ENCODE measurements around the gene POLR1H. TPM values are rescaled to one million over a fixed set of nuclear protein-coding genes. Genes with fewer than 3 reads are reported as not detected.
A peak's percentile ranks its signal among the peaks of the same experiment; 100 is the strongest.

The POLR1H gene
- total RNA-seq, 2 donors from 2014 or later: 25.6 to 26.2 TPM

DNA sequence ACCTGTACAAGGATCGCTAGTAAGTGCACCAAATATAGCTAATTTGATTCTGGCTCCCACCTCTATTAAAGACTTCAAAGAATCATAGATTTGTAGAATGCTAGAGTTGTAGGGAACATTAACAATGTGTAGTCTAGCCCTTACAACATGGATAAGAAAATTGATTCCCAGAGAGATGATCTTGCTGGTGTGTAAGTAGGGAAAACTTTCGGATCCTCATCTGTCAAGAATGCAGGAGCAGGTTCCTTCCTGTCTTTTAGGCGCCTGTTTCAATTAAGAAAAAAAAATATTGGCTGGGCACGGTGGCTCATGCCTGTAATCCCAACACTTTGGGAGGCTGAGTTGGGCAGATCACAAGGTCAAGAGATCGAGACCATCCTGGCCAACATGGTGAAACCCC is 26.8 kb downstream of the POLR1H start:
- no peak for DNase-seq
- intact Hi-C loops (cut with DNase I, micrococcal nuclease): no loop called here
- no peak for ATAC-seq

DNA sequence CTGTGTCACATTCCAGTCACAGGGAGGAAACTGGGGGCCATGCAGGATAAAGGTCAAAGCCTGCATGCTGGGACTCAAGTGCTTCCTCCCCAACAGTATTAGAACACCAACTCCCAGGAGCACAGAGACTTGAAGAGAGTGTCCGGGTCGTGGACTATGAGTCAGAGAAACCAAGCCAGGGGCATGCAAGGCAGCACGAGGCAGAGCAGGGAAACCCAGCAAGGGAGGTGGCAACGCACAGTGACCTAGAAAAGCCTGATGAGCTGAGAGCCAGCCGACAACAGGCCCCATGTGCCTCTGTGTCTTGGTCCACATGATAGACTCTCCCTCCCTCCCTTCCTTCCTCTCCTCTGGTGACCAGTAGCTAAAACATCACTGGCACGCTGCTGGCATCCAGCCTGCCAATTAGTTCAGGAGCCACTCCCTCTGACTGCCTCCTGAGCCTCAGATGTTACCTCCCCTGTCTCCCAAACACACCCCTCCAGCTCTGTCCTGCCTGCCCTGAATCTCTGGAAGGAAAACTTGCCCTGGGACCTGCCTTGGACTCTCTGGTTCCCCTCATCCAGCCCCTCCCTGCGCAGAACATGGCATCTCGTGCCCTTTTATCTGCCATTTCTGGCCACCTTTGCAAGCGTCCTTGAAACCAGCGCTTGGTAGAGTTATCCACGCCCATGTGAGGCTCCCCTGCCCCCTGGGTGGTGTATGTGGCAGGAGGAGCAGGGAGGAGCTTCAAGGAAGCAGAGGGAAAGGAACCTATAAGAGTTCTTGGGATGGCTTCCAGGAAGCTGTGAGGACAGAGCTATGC is 30.7 kb downstream of the POLR1H start:
- peak; percentile 79 to 88 for DNase-seq
- intact Hi-C loops (cut with DNase I, micrococcal nuclease): no loop called here
- ATAC-seq: peak; percentile 90

DNA sequence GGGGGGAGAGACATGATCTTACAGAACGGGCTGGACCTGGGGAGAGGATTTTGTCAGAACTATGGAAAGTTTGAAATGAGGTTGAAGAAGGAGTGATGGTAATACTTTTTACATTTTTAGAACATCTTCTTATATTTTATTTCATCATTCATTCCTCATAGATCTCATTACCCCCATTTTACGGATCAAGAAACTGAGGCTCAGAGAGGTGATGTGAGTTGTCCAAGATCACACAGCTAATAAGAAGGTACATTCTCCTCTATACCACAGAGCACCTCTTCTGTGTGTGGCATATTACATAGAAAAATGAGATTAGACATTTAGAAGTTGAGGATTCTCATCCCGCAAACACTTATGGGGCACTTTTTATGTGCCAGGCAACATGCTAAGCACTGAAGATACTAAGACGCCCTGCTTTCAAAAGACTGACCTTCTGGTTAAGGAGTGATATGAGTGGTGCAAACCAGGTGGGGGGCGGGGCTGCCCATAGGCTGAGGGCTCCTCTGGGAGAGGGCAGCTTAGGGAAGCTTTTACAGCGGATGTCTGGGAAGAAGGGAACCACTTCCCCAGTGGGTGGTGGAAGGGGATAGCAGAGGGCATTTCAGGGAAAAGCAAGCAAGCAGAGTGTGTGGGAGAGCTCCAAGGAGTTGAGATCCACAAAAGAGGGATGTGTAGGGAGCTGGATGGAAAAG is 31.9 kb downstream of the POLR1H start:
- intact Hi-C loops (cut with DNase I, micrococcal nuclease): no loop called here
- ATAC-seq (no peak), DNase-seq (no peak)

DNA sequence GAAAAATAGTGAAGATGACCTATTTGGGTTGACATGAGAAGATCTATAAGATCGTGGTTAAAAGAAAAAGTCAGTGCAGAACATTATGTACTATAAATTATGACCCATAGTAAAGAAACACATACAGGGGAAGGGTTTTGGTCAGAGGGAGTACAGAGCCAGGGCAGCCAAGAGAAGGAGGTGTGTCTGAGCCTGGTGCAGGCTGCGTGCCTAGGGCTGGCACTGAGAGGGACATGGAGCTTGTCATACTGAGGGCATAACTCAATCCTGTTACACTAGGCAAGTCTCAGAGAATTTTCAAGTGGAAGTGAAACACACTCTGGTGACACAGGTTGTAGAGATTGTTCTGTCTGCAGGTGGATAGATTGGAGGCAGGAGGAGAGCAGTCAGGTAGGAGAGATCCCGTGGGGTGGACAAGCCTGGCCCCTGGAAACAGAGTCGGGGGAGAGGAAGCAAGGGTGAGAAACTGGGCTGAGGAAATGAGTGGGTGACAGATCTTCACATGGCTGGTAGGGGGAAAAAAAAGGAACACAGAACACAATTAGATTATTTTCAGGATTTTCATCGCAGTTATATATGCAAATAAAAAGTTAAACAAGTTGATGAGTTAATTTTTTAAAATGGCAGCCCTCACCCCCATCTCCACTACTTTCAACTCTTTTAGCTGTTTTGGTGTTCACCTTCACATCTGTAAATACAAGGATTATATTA is 33.0 kb downstream of the POLR1H start:
- no peak for ATAC-seq
- intact Hi-C loops (cut with DNase I, micrococcal nuclease): no loop called here

DNA sequence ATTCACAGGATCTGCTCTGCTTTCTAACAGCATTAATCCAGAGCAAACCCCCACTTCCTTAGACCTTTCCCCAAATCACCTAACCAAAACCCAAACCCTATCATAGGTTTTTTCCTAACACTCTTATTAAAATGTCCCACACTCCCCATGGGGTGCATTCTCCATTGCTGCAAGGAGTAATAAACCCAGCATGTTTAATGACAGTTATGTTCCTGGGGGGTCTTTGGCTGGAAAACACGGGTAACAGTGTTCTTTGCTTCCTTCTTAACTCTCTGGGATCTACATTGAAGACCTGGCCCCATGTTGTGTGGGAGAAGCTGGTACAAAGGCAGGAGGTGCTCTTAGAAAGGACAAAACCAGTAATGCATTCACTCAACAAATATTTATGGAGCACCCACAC is 35.8 kb downstream of the POLR1H start:
- intact Hi-C loops (cut with DNase I, micrococcal nuclease): no loop called here
- ATAC-seq (no peak), DNase-seq (no peak)

More for the DNA sequence above, 33.0 kb downstream of the POLR1H start:
- DNase-seq: no peak

DNA sequence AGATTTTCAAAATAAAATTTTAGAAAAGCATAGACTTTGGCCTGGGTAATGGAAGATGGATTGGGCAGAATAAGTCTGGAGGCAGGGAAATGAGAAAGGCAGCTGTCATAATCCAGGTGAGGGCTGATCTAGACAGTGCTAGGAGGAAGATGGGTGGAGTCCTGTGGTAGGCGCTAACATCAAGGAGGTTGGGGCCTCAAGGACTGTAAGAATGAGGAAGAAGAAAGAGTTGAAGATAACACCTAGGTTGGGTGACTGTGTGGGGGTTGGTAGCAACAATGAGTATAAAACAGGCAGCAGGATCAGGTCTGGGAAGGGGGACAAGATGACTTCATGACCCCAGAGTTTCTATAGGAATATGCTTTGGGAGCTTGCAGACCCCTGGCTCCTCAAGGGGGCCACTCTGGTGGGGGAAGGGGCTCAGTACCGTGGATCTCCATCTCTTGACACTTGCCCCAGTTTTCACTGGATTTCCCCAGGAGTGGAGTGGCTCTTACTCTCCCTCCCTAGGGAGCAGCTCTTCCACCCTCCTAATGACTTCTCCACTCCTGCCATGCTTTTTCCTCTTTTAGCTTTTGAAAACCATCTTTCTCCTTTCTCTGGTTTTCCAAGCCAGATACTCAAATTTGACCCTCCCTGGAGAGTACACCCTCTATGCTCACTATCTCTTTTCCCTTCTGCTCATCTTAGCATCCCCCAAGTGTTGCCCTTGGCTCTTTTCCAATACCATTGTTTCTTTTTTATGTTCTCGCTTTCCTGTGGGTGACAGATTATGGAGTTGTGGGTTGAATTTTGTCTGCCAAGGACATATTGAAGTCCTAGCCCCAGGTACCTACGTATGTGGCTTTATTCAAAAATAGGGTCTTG is 37.1 kb downstream of the POLR1H start:
- DNase-seq (peak; percentile 54 to 80), ATAC-seq (peak; percentile 41)
- intact Hi-C loops (cut with DNase I, micrococcal nuclease): no loop called here

DNA sequence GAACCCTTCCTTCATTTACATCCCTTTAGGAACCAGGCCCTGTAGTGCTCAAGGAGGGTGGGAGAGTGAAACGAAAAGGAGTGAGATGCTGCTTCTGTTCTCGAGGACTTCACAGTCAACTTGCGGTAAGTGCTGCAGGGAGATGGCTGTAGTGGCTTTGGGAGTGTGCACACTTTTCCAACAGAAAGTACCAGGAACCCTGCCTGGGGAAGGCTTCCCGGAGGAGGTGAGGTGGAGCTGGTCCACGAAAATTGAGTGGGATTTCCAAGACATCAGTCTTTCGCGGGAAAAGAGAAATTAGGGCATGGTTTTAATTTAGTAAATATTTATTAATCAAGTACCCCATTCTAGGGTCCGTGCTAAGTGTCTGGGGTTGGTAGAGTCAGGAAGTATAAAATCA is 39.1 kb downstream of the POLR1H start:
- ATAC-seq (no peak), DNase-seq (no peak)
- intact Hi-C loops (cut with DNase I, micrococcal nuclease): no loop called here

DNA sequence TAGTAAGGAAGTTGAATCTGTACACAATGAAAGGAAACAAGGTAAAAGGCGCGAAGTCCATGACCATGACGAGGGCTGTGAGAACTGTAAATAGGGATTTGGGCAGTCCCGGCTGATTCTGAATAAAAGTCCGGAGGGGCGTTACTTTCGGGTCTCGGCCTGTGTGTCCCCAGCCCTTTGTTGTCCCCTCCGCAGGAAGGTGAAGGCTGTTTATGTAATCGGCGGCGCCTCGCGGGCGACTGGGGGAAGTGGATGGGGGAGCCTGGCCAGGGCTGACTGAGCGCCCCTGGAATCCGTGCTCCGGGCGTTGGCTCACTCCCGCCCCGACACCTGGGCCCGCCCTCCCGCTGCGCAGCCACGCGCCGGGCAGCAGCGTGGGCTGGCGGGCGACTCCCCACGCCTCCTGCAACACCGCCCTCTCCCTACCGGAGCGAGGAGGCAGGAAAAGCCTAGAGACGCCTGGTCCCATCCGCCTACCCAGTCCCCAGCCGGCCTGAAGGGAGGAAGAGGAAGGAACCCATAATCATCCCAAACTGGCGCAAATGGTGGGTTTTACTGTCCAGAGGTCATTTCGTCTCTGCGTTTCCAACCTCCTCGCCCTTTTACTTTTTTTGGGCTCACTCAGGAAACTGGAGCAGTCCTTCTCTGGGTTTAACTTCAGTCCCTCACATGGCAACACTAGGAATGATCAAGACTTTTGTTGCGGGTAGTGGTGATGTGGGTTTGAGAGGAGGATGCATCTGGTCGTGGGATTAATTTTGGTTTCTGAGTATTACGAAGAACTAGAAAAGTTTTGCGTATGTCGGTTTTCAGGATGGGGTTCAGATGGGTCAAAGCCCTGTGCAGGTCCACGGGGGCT is 39.7 kb downstream of the POLR1H start:
- ATAC-seq (peak; percentile 68), DNase-seq (peak; percentile 80 to 83)
- intact Hi-C loops (cut with DNase I, micrococcal nuclease): no loop called here

DNA sequence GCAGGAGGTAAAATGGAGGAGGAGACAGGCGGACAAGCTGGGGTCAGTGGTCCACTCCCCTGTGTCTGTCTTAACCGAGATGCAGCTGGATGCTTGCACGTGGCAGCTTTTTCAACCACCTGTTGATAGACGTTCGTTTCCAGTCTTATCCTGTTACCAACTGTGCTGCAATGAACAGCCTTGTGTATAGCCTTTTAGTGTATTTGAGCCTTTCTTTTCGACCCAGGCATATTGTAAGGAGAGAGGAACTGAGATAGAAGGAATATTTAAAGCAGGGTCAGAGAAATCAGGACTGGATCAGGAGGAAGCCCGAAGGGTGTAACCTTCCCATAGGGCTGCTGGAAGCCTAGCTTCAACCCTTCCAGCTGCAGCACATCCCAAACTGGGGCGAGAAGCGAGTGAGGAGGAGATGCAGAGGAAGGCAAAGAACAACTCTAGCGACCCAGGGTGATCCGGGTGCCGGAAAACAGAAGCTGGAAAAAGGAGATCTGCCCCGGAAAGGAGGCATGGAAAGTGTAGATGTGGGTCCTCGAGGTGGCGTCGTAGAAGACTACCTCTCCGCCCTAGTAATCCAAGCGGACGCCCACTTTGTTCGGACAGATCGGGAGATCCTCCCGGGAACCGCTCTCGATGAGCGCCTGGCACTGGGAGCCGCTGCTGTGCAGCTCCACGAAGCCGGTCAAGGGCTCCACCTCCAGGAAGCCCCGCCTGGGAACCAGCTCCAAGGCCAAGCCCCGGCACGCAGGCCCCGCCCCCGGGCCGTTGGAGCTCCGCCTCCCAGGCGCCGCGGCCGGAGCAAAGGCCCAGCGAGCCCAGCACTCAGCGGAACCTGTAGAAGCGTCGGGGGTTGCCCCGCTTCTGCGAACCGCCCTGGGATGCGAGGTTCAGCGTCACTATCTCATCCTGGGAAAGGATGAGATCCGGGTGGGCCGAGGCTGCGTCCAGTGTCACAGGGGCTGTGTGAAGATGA is 40.7 kb downstream of the POLR1H start:
- intact Hi-C loops (cut with DNase I, micrococcal nuclease): no loop called here
- DNase-seq (peak; percentile 94 to 95), ATAC-seq (peak; percentile 76)

DNA sequence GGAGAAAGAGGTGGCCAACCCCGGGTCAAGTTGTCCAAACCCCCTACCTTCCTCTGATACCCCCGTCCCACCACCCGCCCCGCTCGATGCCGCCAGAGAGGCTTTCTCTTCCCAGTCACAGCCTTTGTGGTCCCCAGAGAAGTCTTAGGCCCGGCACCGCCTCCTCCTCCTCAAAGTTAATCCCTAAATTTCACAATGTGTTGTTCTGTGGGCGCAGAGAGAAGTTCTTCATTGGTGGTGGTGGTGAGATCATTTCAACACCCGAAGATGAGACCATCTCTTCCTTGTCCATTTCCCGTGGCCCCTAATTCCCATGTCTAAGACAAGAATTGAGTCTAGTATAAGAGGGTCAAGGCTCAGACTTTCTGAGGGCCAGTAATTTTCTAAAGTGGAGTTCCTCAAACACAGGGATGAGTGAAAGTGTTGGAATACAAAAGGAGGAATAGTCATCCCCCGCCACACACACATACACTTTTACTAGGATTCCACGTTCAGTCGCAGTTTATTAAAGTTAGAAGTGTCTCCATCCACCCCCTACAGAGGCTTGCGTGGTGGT is 41.4 kb downstream of the POLR1H start:
- intact Hi-C loops (cut with DNase I, micrococcal nuclease): no loop called here
- ATAC-seq: peak; percentile 0
- no peak for DNase-seq

DNA sequence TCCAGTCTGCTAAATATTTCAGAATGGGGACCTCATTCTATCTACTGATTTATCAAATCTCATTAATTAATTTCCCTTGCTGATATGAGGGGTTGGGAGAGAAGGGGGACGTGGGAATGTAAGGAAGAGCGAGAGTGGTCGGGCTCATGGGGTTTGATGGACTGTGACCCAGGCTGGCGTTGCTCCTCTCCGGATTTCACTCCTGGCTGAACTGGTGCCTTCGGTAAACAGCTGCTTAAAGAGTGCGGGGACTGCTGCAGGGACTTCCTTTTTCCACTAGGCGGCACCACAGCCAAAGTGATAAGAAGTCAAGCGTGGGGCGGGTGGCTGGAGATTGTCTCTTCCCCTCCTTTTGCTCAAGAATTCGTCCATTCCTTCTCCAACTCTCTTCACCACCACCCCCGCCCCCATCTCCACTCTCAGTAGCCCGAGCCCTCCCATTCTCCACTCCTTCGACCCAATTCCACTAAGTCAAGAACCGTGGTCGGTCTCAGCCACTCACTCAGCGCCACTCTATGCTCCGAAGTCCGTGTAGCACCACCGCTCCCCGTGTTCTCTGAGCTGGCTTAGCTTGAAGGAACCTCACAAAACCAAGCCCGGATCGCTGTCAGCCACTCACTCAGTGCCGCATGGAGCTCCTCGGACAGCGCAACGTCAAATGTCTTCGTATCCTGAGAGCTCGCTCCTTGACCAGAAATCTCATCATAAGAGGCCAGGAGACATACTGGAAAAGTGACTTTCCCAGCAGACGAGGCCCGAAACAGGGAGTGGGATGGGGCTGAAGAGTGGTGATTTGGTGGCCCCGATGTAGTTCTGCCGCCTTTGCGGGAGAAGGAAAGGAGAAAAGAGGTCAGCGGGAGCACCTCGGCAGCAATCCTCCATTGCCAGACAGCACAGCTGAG is 42.2 kb downstream of the POLR1H start:
- DNase-seq: peak; percentile 87 to 92
- peak; percentile 53 for ATAC-seq
- intact Hi-C loops (cut with DNase I, micrococcal nuclease): no loop called here

DNA sequence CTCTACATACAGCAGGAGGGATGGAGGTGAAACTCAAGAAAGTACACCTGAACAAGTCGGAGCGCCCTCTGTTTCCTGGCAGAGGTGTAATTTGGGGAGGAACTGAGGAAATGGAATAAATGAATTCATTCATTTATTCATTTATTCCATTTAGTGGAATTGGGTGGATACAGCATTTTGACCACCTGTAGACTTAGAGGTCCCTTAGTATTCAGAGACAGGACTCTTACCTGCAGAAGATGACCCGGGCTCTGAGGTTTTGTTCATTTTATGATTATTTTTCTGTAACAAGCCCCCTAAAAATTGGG is 42.8 kb downstream of the POLR1H start:
- DNase-seq: no peak
- intact Hi-C loops (cut with DNase I, micrococcal nuclease): no loop called here
- no peak for ATAC-seq

DNA sequence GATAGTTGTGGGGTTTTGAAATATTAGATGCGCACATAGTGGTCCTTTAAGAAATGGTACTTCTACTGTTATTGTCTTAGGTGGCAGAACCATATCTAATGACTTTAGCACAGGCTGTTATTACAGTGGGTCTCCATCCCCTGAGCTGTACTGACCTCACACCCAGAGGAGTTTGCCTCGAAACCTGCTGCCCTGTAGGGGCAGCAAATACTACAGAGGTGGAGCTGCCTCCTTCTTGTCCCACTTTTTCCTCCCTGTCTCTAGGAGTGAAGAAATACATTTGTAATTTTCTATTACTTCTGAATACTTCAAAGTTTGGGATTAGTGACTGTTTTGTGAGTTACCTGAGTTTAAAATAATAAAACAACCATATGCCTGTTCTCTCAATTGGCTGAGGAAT is 43.6 kb downstream of the POLR1H start:
- ATAC-seq: no peak
- intact Hi-C loops (cut with DNase I, micrococcal nuclease): no loop called here
- no peak for DNase-seq

DNA sequence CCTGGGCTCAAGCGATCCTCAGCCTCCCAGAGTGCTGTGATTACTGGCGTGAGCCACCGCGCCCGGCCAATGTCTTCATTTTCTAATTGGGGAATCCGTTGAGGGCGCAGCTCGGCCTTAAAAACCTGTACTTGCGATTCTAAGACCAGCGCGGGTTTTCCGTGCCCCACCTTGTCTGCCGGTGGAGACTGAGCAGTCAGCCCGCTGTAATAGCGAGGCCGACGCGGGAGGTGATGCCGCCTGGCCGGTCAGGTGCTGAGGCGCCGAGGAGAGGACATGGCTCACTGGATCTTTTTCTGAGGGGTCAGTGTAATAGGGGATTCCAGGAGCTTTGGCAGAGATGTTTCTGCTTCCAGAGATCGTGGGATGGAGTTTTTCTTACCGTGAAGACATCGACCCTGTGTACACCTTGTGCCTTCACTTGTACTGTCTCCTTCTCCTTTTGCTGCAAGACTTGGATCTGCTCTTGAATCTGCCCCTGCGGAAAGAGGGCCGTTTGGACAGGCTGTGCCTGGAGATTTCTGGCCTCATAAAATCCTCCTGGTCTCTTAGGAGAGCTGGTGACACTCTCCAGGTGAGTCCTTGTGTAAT is 50.3 kb downstream of the POLR1H start:
- ATAC-seq (peak; percentile 6), DNase-seq (no peak)
- intact Hi-C loops (cut with DNase I, micrococcal nuclease): no loop called here

DNA sequence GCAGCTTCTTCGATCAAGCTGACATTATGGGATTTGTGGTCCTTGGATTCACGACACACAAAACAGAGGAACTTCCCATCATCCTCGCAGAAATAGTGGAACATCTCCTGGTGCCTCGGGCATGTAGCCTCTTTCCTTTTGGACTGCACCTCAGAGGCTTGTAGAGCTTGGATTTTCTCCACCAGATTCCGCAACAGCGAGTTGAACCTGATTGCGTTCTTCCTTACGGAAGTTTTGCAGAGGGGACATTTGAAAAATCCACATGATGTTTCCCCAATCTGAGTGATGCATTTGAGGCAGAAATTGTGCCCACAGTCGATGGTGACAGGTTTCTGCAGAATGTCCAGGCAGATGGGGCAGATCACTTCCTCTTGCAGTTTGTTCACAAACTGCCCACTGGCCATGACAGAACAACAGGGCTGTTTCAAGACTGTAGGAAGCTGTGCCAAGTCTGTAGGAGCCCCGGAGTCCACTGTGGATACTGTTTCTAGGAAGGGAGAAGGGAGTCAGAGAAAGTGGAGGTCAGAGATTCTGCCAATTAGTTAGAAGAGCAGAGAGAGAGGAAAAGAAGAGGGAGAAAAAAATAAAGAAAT is 51.4 kb downstream of the POLR1H start:
- DNase-seq (no peak), ATAC-seq (peak; percentile 29)
- intact Hi-C loops (cut with DNase I, micrococcal nuclease): no loop called here
